CD8-positive, alpha-beta memory T cell (primary cell): ENCODE measurements around the gene PSMD11. TPM values are rescaled to one million over a fixed set of nuclear protein-coding genes. Genes with fewer than 3 reads are reported as not detected.
A peak's percentile ranks its signal among the peaks of the same experiment; 100 is the strongest.

Experiments
- CTCF ChIA-PET: fragments of 350-600 bp; sonication (Branson Sonifier 250); formaldehyde crosslinking; loops from one replicate; lab custom pipeline; 2021; ENCODE audit warnings: antibody characterized with exemption; lab: Charles Lee
- POLR2A ChIA-PET: fragments of 350-600 bp; sonication (Branson Sonifier 250); formaldehyde crosslinking; loops from one replicate; lab custom pipeline; 2021; ENCODE audit warnings: antibody characterized with exemption; lab: Charles Lee
- DNase-seq, 5 donors: peaks; one replicate each; pipeline versions ENCODE4 v3.0.0 to v3.0.0-alpha.2; 2020 to 2022; ENCODE audit warnings: mixed read lengths in 1 of 5
- H3K27ac ChIP-seq: one replicate; pipeline ENCODE4 v1.7.0; 2013; ENCODE audit warnings: low read depth, mild to moderate bottlenecking, low read length, moderate library complexity
- H3K27me3 ChIP-seq: 2 replicates; pipeline ENCODE4 v1.7.0; 2013; ENCODE audit warnings: low read length, mild to moderate bottlenecking; ENCODE audit not compliant: insufficient read depth, poor library complexity, severe bottlenecking
- H3K36me3 ChIP-seq: 2 replicates; pipeline ENCODE4 v1.7.0; 2013; ENCODE audit warnings: mild to moderate bottlenecking, low read length, moderate library complexity; ENCODE audit not compliant: insufficient read depth
- H3K4me1 ChIP-seq: 2 replicates; pipeline ENCODE4 v1.7.0; 2013; ENCODE audit warnings: mild to moderate bottlenecking, low read length, moderate library complexity; ENCODE audit not compliant: insufficient read depth
- H3K4me3 ChIP-seq: 2 replicates; pipeline ENCODE4 v1.7.0; 2013; ENCODE audit warnings: mild to moderate bottlenecking, low read length
- H3K9me3 ChIP-seq: 2 replicates; pipeline ENCODE4 v1.7.0; 2013; ENCODE audit warnings: mild to moderate bottlenecking, low read length
- H3K27ac Mint-ChIP-seq, 8 donors: one replicate each; pipeline ENCODE4 v1.8.0; 2020 to 2021; ENCODE audit warnings: mixed read lengths in 8 of 8, mild to moderate bottlenecking in 6 of 8, inconsistent platforms in 3 of 8, moderate library complexity in 3 of 8
- H3K27me3 Mint-ChIP-seq, 2 donors: one replicate each; pipeline ENCODE4 v1.8.0; 2020 to 2021; ENCODE audit warnings: mixed read lengths in 2 of 2, mild to moderate bottlenecking in 1 of 2, moderate library complexity in 1 of 2
- H3K36me3 Mint-ChIP-seq, 3 donors: one replicate each; pipeline ENCODE4 v1.8.0; 2020 to 2021; ENCODE audit warnings: mixed read lengths in 3 of 3, inconsistent platforms in 1 of 3, mild to moderate bottlenecking in 1 of 3
- H3K4me1 Mint-ChIP-seq, 3 donors: one replicate each; pipeline ENCODE4 v1.8.0; 2020 to 2021; ENCODE audit warnings: mixed read lengths in 3 of 3, inconsistent platforms in 1 of 3, mild to moderate bottlenecking in 1 of 3
- H3K4me3 Mint-ChIP-seq, 7 donors: one replicate each; pipeline ENCODE4 v1.8.0; 2020 to 2021; ENCODE audit warnings: mixed read lengths in 7 of 7, mild to moderate bottlenecking in 6 of 7, moderate library complexity in 4 of 7, inconsistent platforms in 2 of 7
- H3K9me3 Mint-ChIP-seq, 5 donors: one replicate each; pipeline ENCODE4 v1.8.0; 2020 to 2022; ENCODE audit warnings: mixed read lengths in 5 of 5, mild to moderate bottlenecking in 3 of 5, moderate library complexity in 2 of 5, inconsistent platforms in 1 of 5
- polyA plus RNA-seq: library from polyadenylated mRNA; unstranded; fragments of 300-500 nt; fragmentation: Illumina TruSeq; gene quantifications from one replicate; pipeline ENCODE4 v1.2.3, GENCODE V29; 2021
- total RNA-seq, 2 experiments: library from RNA; stranded (reverse); gene quantifications; one replicate each; pipeline ENCODE4 v1.2.3, GENCODE V29; 2021

Gene PSMD11
- total and polyA plus RNA-seq, 3 experiments from 2014 or later: 145 to 187 (median 175) TPM

DNA sequence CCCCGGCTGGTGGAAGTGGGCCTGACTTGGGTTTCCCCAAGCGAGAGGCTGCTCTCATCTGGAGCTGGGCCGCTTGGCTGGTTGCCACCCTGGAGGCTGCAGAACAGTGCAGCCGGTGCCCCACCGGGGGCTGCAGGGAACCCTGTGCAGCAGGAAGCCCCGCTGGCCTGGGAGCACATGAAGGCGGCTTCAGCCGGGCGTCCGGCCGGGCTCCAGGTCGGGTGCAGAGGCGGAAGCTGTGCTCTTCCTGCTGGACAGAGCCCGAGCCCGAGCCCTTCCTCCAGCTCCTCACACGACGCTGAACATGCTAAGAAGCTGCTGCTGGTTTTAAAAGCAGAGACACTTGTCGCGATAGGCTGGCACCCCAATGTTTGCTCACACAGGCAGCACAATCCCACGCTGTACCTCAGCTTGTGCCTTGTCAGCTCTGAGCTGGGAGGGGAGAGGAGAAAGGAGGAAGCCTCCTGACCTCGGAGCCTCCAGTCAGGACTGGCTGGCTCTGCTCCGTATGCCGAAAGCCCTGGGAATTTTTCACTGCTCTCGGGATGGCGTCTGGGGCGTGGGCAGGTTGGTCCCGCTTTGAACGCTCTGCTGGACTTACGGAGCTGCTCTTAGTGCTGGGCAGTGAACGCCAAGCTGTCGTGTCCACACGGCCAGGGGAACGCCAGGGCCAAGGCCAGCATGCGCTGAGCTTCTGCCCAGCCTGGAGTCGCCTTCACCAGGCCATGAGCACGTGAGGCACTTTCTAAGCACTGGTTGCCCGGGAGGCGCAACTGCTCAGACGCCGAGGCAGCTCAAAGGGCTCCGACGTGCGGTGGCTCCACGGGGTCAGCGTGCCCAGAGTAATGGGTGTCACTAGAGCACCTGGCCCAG is 51.3 kb downstream of the PSMD11 start:
- no peak for DNase-seq
- Mint-ChIP-seq H3K27me3 (no peaks in the 10 kb centered on the region), H3K27ac (no peak overlapping the region), H3K4me1 (peaks cover 26 to 40% (median 29%) of the 10 kb centered on the region in 3 donors), H3K9me3 (no peaks in the 10 kb centered on the region), H3K36me3 (no peaks in the 10 kb centered on the region), H3K4me3 (no peak overlapping the region)
- Histone ChIP-seq H3K27ac (no peak overlapping the region), H3K9me3 (no peaks in the 10 kb centered on the region), H3K36me3 (no peaks in the 10 kb centered on the region), H3K4me3 (no peak overlapping the region), H3K4me1 (peaks cover 39% of the 10 kb centered on the region), H3K27me3 (no peaks in the 10 kb centered on the region)
- ChIA-PET POLR2A (interaction anchor here (1.3 kb wide), 1 partner anchor 23 kb away, joined by 7 read pairs; no protein-coding TSS in a partner anchor), CTCF (interaction anchor here (1.3 to 2.7 kb wide), 3 partner anchors 8 to 34 kb away, joined by 4 to 11 read pairs (median 4); partner anchors contain the start of gene CDK5R1)

DNA sequence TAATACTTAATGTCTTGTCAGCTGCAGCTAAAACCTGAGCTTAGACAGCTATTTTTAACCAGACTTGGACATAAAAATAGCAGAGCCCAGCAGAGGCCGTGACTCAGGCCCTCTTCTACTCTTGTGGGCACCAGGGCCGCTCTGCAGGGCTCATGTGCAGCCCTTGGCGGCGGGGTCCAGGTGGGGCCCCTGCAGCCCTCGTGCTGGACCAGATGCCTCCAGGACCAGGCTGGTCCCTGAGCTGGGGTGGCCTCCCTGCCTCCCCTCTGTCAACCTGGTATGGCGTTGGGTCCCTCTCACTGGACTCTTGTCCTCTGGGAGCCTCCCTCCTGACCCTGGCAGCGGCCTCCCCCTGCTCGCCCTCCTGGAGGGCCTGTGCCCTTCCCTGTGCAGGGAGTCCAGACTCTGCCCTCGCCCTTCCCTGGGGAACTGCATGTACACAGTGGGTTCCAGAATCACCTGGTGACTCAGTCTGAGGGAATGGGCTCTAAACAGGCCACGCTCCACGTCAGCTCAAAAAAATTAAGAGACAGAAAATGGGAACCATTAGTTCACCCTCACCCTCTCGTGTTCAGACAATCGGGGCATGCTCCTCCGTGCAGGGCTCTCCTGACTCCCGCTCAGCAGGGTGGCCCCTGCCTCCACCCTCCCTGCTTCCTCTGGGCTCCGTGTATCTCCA is 52.2 kb downstream of the PSMD11 start:
- Mint-ChIP-seq H3K36me3 (no peaks in the 10 kb centered on the region), H3K27ac (peak overlapping the region in 1 of 8 donors; percentile 58), H3K27me3 (no peaks in the 10 kb centered on the region), H3K4me1 (peaks cover 20 to 34% (median 24%) of the 10 kb centered on the region in 3 donors), H3K9me3 (no peaks in the 10 kb centered on the region), H3K4me3 (no peak overlapping the region)
- ChIA-PET POLR2A (no interaction called here), CTCF (interaction anchor here (1.3 to 2.7 kb wide), 3 partner anchors 9 to 35 kb away, joined by 4 to 11 read pairs (median 4); partner anchors contain the start of gene CDK5R1)
- Histone ChIP-seq H3K4me1 (peaks cover 38% of the 10 kb centered on the region), H3K9me3 (no peaks in the 10 kb centered on the region), H3K27me3 (no peaks in the 10 kb centered on the region), H3K4me3 (no peak overlapping the region), H3K36me3 (no peaks in the 10 kb centered on the region), H3K27ac (no peak overlapping the region)
- DNase-seq: no peak

DNA sequence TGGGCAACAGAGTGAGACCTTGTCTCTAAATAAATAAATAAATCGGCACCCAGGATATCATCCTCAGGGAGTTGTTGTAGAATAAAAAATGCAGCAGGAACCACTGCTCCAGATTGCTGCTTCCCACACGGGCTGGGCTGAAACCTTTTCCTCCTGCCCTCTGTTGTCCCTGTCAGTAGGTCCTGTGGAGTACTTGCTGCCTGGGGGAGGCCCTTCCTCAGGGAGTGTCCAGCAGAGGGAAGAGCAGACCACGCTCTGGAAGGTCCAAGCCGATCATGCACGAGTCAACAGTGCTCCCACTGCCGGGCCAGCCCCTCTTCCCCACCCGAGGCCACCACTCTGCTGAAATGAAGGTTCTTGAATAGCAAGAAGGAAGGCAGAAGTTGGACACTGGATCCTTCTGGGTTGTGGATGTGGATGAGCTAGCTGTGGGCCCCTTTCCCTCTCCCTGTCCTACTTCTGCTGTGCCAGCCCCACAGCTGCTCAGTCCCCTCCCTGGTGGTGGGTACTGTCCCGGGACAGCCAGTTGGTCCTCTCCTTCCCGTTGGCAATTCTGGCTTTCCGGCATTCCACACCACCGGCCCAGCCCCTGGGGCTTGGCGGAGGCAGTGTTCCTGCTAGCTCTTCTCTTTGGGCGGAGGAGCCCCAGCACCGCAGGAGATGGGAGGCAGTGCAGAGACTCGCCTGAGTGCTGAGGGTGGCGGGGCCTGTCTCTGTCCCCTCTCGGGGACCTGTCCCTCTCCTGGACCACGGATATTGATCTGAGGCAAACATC is 53.3 kb downstream of the PSMD11 start:
- Mint-ChIP-seq H3K4me3 (no peak overlapping the region), H3K36me3 (no peaks in the 10 kb centered on the region), H3K4me1 (peaks cover 20 to 32% (median 22%) of the 10 kb centered on the region in 3 donors), H3K27me3 (no peaks in the 10 kb centered on the region), H3K27ac (no peak overlapping the region), H3K9me3 (no peaks in the 10 kb centered on the region)
- no peak for DNase-seq
- POLR2A ChIA-PET: no interaction called here
- Histone ChIP-seq H3K4me1 (peaks cover 38% of the 10 kb centered on the region), H3K36me3 (no peaks in the 10 kb centered on the region), H3K27ac (no peak overlapping the region), H3K27me3 (no peaks in the 10 kb centered on the region), H3K4me3 (no peak overlapping the region), H3K9me3 (no peaks in the 10 kb centered on the region)
- CTCF ChIA-PET: interaction anchor here (2.7 kb wide), 1 partner anchor 10 kb away, joined by 11 read pairs; the partner anchor contains the start of gene CDK5R1

DNA sequence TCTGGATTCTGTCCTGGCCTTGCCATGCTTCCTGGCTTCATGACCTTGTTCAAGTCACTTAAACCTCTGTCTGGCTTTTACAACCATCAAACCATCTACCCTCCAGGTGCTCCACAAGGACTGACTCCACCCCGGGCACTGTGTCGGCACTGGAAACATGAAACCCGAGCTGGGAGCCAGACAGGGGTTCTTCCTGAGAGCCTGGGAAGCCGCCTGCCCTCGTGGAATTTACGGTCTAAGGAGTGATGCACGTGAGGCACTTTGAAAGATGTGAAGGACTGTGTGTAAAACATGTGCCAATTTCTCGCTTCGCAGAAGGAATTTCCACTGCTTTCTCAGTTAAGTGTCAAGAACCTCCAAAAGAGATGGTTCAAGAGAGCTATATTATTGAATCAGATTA is 54.1 kb downstream of the PSMD11 start:
- Histone ChIP-seq H3K4me3 (no peak overlapping the region), H3K9me3 (no peaks in the 10 kb centered on the region), H3K27me3 (no peaks in the 10 kb centered on the region), H3K27ac (no peak overlapping the region), H3K36me3 (no peaks in the 10 kb centered on the region), H3K4me1 (peaks cover 38% of the 10 kb centered on the region)
- Mint-ChIP-seq H3K9me3 (no peaks in the 10 kb centered on the region), H3K4me3 (no peak overlapping the region), H3K36me3 (no peaks in the 10 kb centered on the region), H3K27ac (peak overlapping the region in 1 of 8 donors; percentile 62), H3K4me1 (peaks cover 22 to 32% (median 22%) of the 10 kb centered on the region in 3 donors), H3K27me3 (no peaks in the 10 kb centered on the region)
- ChIA-PET CTCF (interaction anchor here (1.5 kb wide), 1 partner anchor 15 kb away, joined by 4 read pairs; no protein-coding TSS in a partner anchor), POLR2A (no interaction called here)
- no peak for DNase-seq

DNA sequence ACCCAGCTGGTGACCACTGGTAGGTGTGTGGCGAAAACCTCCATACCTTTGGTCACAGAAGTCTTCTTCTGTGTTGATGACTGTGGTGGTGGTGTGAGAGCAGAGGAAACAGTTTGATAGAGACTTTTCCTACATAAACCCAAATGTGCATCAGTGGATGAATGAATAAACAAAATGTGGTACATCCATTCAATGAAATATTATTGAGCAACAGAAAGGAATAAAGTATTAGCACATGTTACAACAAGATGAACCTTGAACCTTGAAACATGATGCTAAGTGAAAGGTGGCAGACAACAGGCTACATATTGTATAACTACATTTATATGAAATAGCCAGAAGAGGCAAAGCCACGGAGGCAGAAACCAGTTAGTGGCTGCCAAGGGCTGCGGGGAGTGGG is 57.7 kb downstream of the PSMD11 start:
- POLR2A ChIA-PET: no interaction called here
- no peak overlapping the region for H3K27ac ChIP-seq
- H3K4me3 Mint-ChIP-seq: peak overlapping the region in 6 of 7 donors; percentile 5 to 80 (median 39)

DNA sequence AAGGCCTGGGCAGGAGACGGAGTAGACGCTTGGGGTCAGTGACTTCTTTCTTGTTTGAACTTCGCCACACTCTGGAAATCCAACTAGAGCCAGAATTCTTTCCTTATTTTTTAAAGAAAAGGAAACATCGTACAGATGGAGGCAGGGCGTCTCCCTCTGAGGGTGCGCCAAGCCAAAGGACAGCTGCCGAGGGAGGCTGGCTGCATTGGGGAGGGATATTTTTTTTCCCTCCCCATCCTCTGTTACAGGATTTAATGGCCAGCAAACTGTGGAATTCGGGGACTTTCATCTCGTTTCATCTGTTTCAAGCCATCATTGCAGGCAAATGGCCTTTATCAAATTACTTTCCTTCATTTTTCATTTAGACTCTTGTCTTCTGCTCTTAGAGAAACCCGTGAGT is 58.4 kb downstream of the PSMD11 start:
- CTCF ChIA-PET: interaction anchor here (2.5 kb wide), 1 partner anchor 19 kb away, joined by 9 read pairs; no protein-coding TSS in a partner anchor

More for the DNA sequence above, 57.7 kb downstream of the PSMD11 start:
- no peak for DNase-seq
- peaks cover 60% of the 10 kb centered on the region for H3K4me1 ChIP-seq
- H3K4me1 Mint-ChIP-seq: peaks cover 50 to 54% (median 52%) of the 10 kb centered on the region in 3 donors
- H3K27me3 Mint-ChIP-seq: no peaks in the 10 kb centered on the region
- no peaks in the 10 kb centered on the region for H3K36me3 Mint-ChIP-seq
- H3K4me3 ChIP-seq: no peak overlapping the region
- H3K27me3 ChIP-seq: no peaks in the 10 kb centered on the region
- peak overlapping the region in 7 of 8 donors; percentile 17 to 99 (median 97) for H3K27ac Mint-ChIP-seq
- H3K9me3 ChIP-seq: no peaks in the 10 kb centered on the region
- CTCF ChIA-PET: no interaction called here
- H3K36me3 ChIP-seq: no peaks in the 10 kb centered on the region
- H3K9me3 Mint-ChIP-seq: no peaks in the 10 kb centered on the region

More for the DNA sequence above, 58.4 kb downstream of the PSMD11 start:
- H3K27ac Mint-ChIP-seq: peak overlapping the region; percentile 95 to 99 (median 97)
- no peak overlapping the region for H3K27ac ChIP-seq
- no peaks in the 10 kb centered on the region for H3K27me3 Mint-ChIP-seq
- POLR2A ChIA-PET: no interaction called here
- H3K36me3 ChIP-seq: no peaks in the 10 kb centered on the region
- no peaks in the 10 kb centered on the region for H3K27me3 ChIP-seq
- H3K9me3 Mint-ChIP-seq: no peaks in the 10 kb centered on the region
- no peak for DNase-seq
- peaks cover 56 to 60% (median 57%) of the 10 kb centered on the region in 3 donors for H3K4me1 Mint-ChIP-seq
- no peaks in the 10 kb centered on the region for H3K9me3 ChIP-seq
- H3K4me3 ChIP-seq: no peak overlapping the region
- H3K36me3 Mint-ChIP-seq: no peaks in the 10 kb centered on the region
- peaks cover 67% of the 10 kb centered on the region for H3K4me1 ChIP-seq
- peak overlapping the region; percentile 7 to 81 (median 76) for H3K4me3 Mint-ChIP-seq
